Nephron progenitor cell (in vitro differentiated cells): ENCODE data around the gene GLI2.

ENCODE experiments used
- DNase-seq: peaks from one replicate; pipeline ENCODE4 v3.0.0; 2021
- H3K27ac Mint-ChIP-seq: 2 replicates; pipeline ENCODE4 v1.8.0; 2021; ENCODE audit warnings: mild to moderate bottlenecking, moderate library complexity, mixed read lengths
- H3K27me3 Mint-ChIP-seq: 2 replicates; pipeline ENCODE4 v1.8.0; 2021; ENCODE audit warnings: mild to moderate bottlenecking, low read depth, mixed read lengths; ENCODE audit not compliant: poor library complexity
- H3K36me3 Mint-ChIP-seq: 2 replicates; pipeline ENCODE4 v1.8.0; 2021; ENCODE audit warnings: low read depth, mixed read lengths
- H3K4me1 Mint-ChIP-seq: 2 replicates; pipeline ENCODE4 v1.8.0; 2021; ENCODE audit warnings: mixed read lengths
- H3K4me3 Mint-ChIP-seq: 2 replicates; pipeline ENCODE4 v1.8.0; 2021; ENCODE audit warnings: mild to moderate bottlenecking, moderate library complexity, mixed read lengths
- H3K9me3 Mint-ChIP-seq: 2 replicates; pipeline ENCODE4 v1.8.0; 2021; ENCODE audit warnings: mild to moderate bottlenecking, moderate library complexity, mixed read lengths
- CTCF ChIP-seq: fragments of 200-600 bp; sonication (generic); IDR thresholded peaks from 2 replicates; pipeline ENCODE4 v1.5.0; 2021; ENCODE audit warnings: antibody characterized with exemption

GLI2 gene

DNA sequence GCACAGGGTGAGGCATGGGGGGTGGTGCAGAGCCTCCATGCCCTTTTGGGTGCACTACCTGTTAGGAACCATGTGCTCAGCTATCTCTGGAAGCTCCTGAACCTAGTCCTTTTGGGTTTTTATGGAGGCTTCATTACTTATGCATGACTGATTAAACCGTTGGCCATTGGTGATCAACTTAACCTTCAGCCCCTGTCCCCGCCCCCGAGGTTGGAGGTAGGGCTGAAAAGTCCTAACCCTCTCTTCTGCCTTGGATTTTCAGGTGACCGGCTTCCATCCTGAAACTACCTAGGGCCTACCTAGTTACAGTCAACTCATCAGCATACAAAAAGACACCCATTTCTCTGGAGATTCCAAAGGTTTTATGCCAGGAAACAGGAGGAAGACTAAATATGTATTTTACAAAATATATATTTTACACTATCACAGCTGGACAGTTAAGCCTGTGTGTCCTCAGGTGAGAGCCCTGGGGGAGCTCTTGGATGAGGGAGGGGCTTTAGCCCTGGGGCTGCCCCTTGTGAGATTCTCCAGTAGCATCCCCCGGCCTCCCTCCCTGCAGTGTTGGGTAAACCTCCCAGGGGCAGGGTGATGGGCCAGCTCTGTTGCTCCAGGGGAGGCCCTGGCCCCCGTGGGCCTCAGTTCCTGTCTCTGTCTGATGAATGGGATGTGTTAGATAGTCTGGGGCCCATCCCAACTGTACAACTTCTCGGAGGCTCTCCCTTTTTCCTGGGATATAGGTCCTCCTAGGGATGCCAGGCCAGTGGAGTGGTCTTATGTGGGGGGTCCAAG, 24.1 kb downstream of the GLI2 start:
- no peak for TF ChIP-seq CTCF
- Mint-ChIP-seq H3K27me3 (peaks cover 5% of the 10 kb centered on the region), H3K4me1 (peaks cover 69% of the 10 kb centered on the region), H3K27ac (no peak overlapping the region), H3K4me3 (peak overlapping the region; percentile 52), H3K9me3 (peaks cover 9% of the 10 kb centered on the region), H3K36me3 (peaks cover 16% of the 10 kb centered on the region)
- no peak for DNase-seq

- Mint-ChIP-seq H3K27ac (no peak overlapping the region), H3K9me3 (peaks cover 9% of the 10 kb centered on the region), H3K36me3 (peaks cover 16% of the 10 kb centered on the region), H3K4me1 (peaks cover 78% of the 10 kb centered on the region), H3K27me3 (peaks cover 5% of the 10 kb centered on the region), H3K4me3 (peak overlapping the region; percentile 39)
- peak; percentile 52 for DNase-seq
- TF ChIP-seq CTCF = no peak
Observed at GRCh38 chr2:120760446-120761135, 24.9 kb downstream of the GLI2 start.

GRCh38 chr2:120761164-120761861, 25.6 kb downstream of the GLI2 start:
- DNase-seq = no peak
- TF ChIP-seq CTCF = no peak
- H3K4me1 Mint-ChIP-seq = peaks cover 85% of the 10 kb centered on the region
- peaks cover 15% of the 10 kb centered on the region for H3K36me3 Mint-ChIP-seq
- peaks cover 6% of the 10 kb centered on the region for H3K9me3 Mint-ChIP-seq
- H3K4me3 Mint-ChIP-seq = peak overlapping the region; percentile 39
- H3K27me3 Mint-ChIP-seq = peaks cover 7% of the 10 kb centered on the region
- H3K27ac Mint-ChIP-seq = no peak overlapping the region

GRCh38 chr2:120761911-120762310, 26.2 kb downstream of the GLI2 start:
- Mint-ChIP-seq H3K4me1 (peaks cover 91% of the 10 kb centered on the region), H3K27me3 (peaks cover 9% of the 10 kb centered on the region)
- DNase-seq = no peak

GRCh38 chr2:120762341-120763061, 26.8 kb downstream of the GLI2 start:
- Mint-ChIP-seq H3K4me1 (peaks cover 92% of the 10 kb centered on the region), H3K9me3 (no peaks in the 10 kb centered on the region), H3K27me3 (peaks cover 9% of the 10 kb centered on the region), H3K27ac (no peak overlapping the region), H3K4me3 (no peak overlapping the region), H3K36me3 (peaks cover 3% of the 10 kb centered on the region)
- no peak for TF ChIP-seq CTCF
- no peak for DNase-seq

More at GRCh38 chr2:120761911-120762310, 26.2 kb downstream of the GLI2 start:
- Mint-ChIP-seq H3K27ac (no peak overlapping the region), H3K4me3 (no peak overlapping the region), H3K36me3 (peaks cover 9% of the 10 kb centered on the region), H3K9me3 (peaks cover 2% of the 10 kb centered on the region)
- no peak for TF ChIP-seq CTCF
